ENCODE results near the gene PARS2. TPM values are rescaled to one million over a fixed set of nuclear protein-coding genes. Genes with fewer than 3 reads are reported as not detected.
A peak's percentile ranks its signal among the peaks of the same experiment; 100 is the strongest.

Gene PARS2
- total and polyA plus RNA-seq, 3 experiments from 2014 or later, result 3.2 to 8.2 (median 7.9) TPM

DNA sequence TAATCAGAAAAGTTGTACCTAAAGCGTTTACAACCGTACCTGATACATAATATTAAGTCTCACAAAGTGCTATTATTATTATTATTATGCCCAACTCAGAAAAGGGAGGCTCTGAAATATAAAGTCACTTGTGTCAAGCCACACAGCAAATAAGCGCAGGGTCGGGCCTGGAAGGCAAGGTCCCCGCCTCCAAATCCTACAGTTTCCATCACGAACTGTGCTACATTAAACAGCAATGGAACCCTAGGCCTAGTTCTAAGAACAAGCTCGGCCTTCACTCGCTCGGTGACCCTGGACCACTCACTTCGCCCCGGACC, 549 bp downstream of the PARS2 start:
- no peaks in the 10 kb centered on the region for H3K27me3 ChIP-seq (ENCODE audit: insufficient read depth, low read length, poor library complexity, severe bottlenecking)
- H3K27me3 Mint-ChIP-seq, result no peaks in the 10 kb centered on the region

DNA sequence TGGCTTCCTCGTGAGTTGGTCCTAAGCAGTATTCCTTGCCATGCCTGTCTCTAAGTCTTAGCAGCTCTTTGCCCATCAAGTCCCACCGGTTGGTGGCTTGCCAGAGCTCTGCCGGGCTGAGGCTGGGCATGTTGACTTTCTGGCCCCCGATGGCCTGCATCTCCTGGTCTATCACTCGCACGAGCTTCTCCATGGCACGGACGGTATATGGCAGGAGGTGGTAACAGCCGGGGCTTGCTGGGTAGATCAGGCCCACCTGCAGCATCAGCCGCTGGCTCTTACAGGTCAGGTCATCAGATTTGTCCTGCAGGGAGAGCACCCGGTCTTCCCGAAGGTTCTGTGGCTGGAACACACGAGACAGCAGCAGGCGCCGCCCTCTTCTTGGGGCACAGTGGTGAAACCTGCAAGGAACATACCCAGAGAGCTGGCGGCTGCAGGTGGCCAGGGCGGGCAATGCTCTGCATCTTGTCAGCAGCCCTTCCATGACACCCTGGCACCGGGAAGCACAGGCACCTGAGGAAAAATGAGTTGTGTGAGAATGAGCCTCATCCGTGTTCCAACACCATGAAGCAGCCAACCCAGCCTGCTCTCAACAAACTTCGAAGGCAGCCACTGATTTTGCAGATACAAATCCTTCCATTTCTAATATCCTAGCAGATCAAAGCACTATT, 5.5 kb downstream of the PARS2 start:
- Histone ChIP-seq H3K9me3 (ENCODE audit: low read length) (no peaks in the 10 kb centered on the region), H3K27ac (ENCODE audit: low read depth, low read length) (no peak overlapping the region), H3K36me3 (ENCODE audit: insufficient read depth, low read length) (no peaks in the 10 kb centered on the region), H3K27me3 (ENCODE audit: insufficient read depth, low read length, poor library complexity, severe bottlenecking) (no peaks in the 10 kb centered on the region), H3K4me1 (ENCODE audit: insufficient read depth, low read length) (peaks cover 6% of the 10 kb centered on the region), H3K4me3 (ENCODE audit: low read length) (no peak overlapping the region)
- H3K27ac Mint-ChIP-seq, result no peak overlapping the region
- H3K9me3 Mint-ChIP-seq, result no peaks in the 10 kb centered on the region
- no peak for DNase-seq
- H3K4me1 Mint-ChIP-seq, result peaks cover 9 to 21% (median 11%) of the 10 kb centered on the region in 3 donors
- H3K27me3 Mint-ChIP-seq, result peaks cover 0 to 2% of the 10 kb centered on the region in 2 donors
- H3K4me3 Mint-ChIP-seq, result no peak overlapping the region
- ChIA-PET CTCF (interaction anchor here (1.3 kb wide), 1 partner anchor 42 kb away, joined by 4 read pairs; the partner anchor contains the start of gene TTC22), POLR2A (no interaction called here)
- H3K36me3 Mint-ChIP-seq, result peaks cover 0 to 37% (median 6%) of the 10 kb centered on the region in 3 donors

More for the DNA sequence above, 549 bp downstream of the PARS2 start:
- H3K4me1 Mint-ChIP-seq, result peaks cover 16 to 22% (median 21%) of the 10 kb centered on the region in 3 donors
- H3K9me3 ChIP-seq (ENCODE audit: low read length), result no peaks in the 10 kb centered on the region
- H3K4me3 Mint-ChIP-seq, result peak overlapping the region; percentile 92 to 96 (median 94)
- H3K36me3 ChIP-seq (ENCODE audit: insufficient read depth, low read length), result no peaks in the 10 kb centered on the region
- CTCF ChIA-PET, result no interaction called here
- peak overlapping the region; percentile 55 for H3K27ac ChIP-seq (ENCODE audit: low read depth, low read length)
- peak overlapping the region; percentile 44 to 97 (median 92) for H3K27ac Mint-ChIP-seq
- DNase-seq, result no peak
- peaks cover 0 to 8% (median 0%) of the 10 kb centered on the region in 3 donors for H3K36me3 Mint-ChIP-seq
- H3K4me1 ChIP-seq (ENCODE audit: insufficient read depth, low read length), result peaks cover 10% of the 10 kb centered on the region
- peak overlapping the region; percentile 72 for H3K4me3 ChIP-seq (ENCODE audit: low read length)
- POLR2A ChIA-PET, result no interaction called here
- H3K9me3 Mint-ChIP-seq, result no peaks in the 10 kb centered on the region

DNA sequence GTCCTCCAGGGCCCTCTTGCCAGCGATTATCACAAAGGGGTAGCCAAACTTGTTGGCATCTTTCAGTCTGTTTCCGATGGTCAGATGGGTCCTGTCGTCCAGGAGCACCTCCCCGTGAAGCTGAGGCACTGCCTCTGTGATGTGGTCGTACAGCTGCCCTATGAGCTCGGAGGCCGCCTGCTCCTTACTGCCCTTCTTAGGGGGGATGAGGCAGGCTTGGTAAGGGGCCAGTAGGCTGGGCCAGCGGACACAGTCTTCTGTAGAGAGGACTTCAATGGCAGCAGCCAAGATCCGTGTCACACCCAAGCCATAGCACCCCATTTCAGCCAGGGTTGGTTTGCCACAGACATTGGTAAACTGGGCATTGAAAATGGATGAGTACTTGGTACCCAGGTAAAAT, 6.5 kb downstream of the PARS2 start:
- ChIA-PET POLR2A (no interaction called here), CTCF (no interaction called here)
- H3K36me3 Mint-ChIP-seq, result peaks cover 0 to 37% (median 6%) of the 10 kb centered on the region in 3 donors
- no peak for DNase-seq
- no peak overlapping the region for H3K27ac Mint-ChIP-seq
- peaks cover 2 to 11% (median 3%) of the 10 kb centered on the region in 3 donors for H3K4me1 Mint-ChIP-seq
- no peaks in the 10 kb centered on the region for H3K4me1 ChIP-seq (ENCODE audit: insufficient read depth, low read length)
- H3K9me3 ChIP-seq (ENCODE audit: low read length), result no peaks in the 10 kb centered on the region
- H3K36me3 ChIP-seq (ENCODE audit: insufficient read depth, low read length), result no peaks in the 10 kb centered on the region
- H3K9me3 Mint-ChIP-seq, result no peaks in the 10 kb centered on the region
- H3K4me3 ChIP-seq (ENCODE audit: low read length), result no peak overlapping the region
- peaks cover 0 to 2% of the 10 kb centered on the region in 2 donors for H3K27me3 Mint-ChIP-seq
- H3K27ac ChIP-seq (ENCODE audit: low read depth, low read length), result no peak overlapping the region
- no peaks in the 10 kb centered on the region for H3K27me3 ChIP-seq (ENCODE audit: insufficient read depth, low read length, poor library complexity, severe bottlenecking)
- no peak overlapping the region for H3K4me3 Mint-ChIP-seq

DNA sequence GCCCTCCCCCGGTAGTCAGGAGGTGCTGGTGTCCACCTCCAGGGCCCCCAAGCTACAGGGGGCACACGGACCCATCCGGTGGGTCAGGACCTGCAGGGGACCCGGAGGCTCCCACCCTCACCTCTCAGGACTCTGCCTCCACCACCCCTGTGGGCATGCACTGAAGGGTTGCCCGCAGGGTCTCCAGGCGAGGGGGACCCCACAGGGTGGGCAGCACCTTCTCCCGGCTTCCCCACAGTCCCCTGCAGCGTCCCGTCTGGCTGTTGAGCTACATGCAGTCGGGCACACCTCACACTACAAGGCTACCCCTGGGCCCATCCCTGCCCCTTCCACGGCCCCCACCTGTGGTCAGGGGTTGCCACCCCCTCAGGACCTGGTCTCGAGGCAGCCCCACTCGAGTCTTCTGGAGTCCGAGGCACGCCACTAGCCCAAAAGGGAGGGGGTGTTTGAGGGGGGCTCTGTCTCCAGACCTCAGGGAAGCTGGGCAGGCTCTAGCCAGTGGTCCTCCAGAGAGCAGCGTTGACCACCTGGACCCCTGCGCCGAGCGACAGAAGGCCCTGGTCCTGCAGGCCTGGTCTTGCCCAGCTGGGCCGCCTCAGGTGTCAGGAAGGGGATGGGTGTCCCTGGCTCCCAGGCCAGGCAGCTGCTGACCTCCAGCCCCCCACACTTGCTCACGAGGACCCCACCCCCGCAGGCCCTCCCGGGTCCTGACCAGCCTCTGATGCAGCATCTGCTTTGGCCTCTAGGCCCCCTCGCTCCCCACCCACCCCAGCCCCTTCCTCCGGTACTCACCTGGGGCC, 9.6 kb downstream of the PARS2 start:
- peaks cover 0 to 2% of the 10 kb centered on the region in 2 donors for H3K27me3 Mint-ChIP-seq
- no peak overlapping the region for H3K27ac Mint-ChIP-seq
- no peaks in the 10 kb centered on the region for H3K27me3 ChIP-seq (ENCODE audit: insufficient read depth, low read length, poor library complexity, severe bottlenecking)
- no peak overlapping the region for H3K4me3 ChIP-seq (ENCODE audit: low read length)
- H3K27ac ChIP-seq (ENCODE audit: low read depth, low read length), result no peak overlapping the region
- no peak overlapping the region for H3K4me3 Mint-ChIP-seq
- POLR2A ChIA-PET, result no interaction called here
- H3K4me1 Mint-ChIP-seq, result peaks cover 0 to 9% (median 2%) of the 10 kb centered on the region in 3 donors
- no peaks in the 10 kb centered on the region for H3K4me1 ChIP-seq (ENCODE audit: insufficient read depth, low read length)
- no peak for DNase-seq
- H3K36me3 ChIP-seq (ENCODE audit: insufficient read depth, low read length), result no peaks in the 10 kb centered on the region
- CTCF ChIA-PET, result no interaction called here
- H3K9me3 ChIP-seq (ENCODE audit: low read length), result no peaks in the 10 kb centered on the region
- H3K36me3 Mint-ChIP-seq, result peaks cover 0 to 37% (median 6%) of the 10 kb centered on the region in 3 donors
- no peaks in the 10 kb centered on the region for H3K9me3 Mint-ChIP-seq

DNA sequence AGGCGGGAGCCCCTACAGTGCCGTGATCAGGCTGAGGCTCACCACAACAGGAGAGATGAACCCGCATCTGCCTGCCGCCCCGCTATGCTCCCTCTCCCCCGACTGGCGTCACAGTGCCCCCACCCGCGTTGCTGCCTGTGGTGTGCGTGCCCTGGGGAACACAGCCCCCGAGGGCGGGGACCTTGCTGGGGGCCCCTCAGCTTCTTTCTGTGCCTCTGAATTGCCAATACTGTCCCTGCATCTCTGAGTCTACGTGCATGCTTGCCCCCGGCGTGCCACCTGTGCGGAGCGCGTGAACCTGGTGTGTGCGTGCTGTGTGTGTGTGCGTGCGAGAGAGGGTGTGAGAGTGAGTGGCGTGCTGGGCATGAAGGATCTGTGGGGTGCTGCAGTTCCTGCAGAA, 10.3 kb downstream of the PARS2 start:
- no peak overlapping the region for H3K4me3 Mint-ChIP-seq
- H3K36me3 Mint-ChIP-seq, result peaks cover 0 to 33% (median 6%) of the 10 kb centered on the region in 3 donors

DNA sequence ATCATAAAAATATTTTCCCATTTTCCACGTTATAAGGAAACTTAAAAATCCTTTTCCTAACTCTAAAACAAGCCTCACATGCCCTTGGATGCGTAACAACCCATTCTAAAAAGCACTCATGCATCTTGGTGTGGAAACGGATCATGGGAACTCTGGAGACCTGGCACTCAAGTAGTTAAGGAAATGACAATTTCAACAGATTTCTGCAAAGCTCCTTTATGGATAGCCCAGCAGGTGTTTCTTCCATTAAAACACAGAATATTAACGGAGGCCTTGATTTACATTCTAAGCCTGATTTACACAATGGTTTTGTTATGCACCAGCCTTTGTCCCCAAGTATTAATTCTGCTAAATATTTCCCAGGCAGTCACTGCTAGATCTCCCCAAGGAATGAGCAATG, 12.9 kb downstream of the PARS2 start:
- CTCF ChIA-PET, result no interaction called here
- Mint-ChIP-seq H3K27ac (no peak overlapping the region), H3K9me3 (no peaks in the 10 kb centered on the region), H3K27me3 (no peaks in the 10 kb centered on the region), H3K4me3 (no peak overlapping the region), H3K4me1 (peaks cover 0 to 3% (median 2%) of the 10 kb centered on the region in 3 donors), H3K36me3 (peaks cover 0 to 9% (median 2%) of the 10 kb centered on the region in 3 donors)
- H3K4me3 ChIP-seq (ENCODE audit: low read length), result no peak overlapping the region
- no peak overlapping the region for H3K27ac ChIP-seq (ENCODE audit: low read depth, low read length)
- no peak for DNase-seq
- no peaks in the 10 kb centered on the region for H3K27me3 ChIP-seq (ENCODE audit: insufficient read depth, low read length, poor library complexity, severe bottlenecking)
- no peaks in the 10 kb centered on the region for H3K9me3 ChIP-seq (ENCODE audit: low read length)
- H3K4me1 ChIP-seq (ENCODE audit: insufficient read depth, low read length), result no peaks in the 10 kb centered on the region
- POLR2A ChIA-PET, result no interaction called here
- H3K36me3 ChIP-seq (ENCODE audit: insufficient read depth, low read length), result no peaks in the 10 kb centered on the region

More for the DNA sequence above, 10.3 kb downstream of the PARS2 start:
- H3K9me3 ChIP-seq (ENCODE audit: low read length), result no peaks in the 10 kb centered on the region
- Mint-ChIP-seq H3K9me3 (no peaks in the 10 kb centered on the region), H3K27me3 (peaks cover 0 to 2% of the 10 kb centered on the region in 2 donors), H3K4me1 (peaks cover 0 to 9% (median 2%) of the 10 kb centered on the region in 3 donors), H3K27ac (no peak overlapping the region)
- no peaks in the 10 kb centered on the region for H3K4me1 ChIP-seq (ENCODE audit: insufficient read depth, low read length)
- ChIA-PET POLR2A (no interaction called here), CTCF (no interaction called here)
- H3K27ac ChIP-seq (ENCODE audit: low read depth, low read length), result no peak overlapping the region
- H3K36me3 ChIP-seq (ENCODE audit: insufficient read depth, low read length), result no peaks in the 10 kb centered on the region
- H3K27me3 ChIP-seq (ENCODE audit: insufficient read depth, low read length, poor library complexity, severe bottlenecking), result no peaks in the 10 kb centered on the region
- H3K4me3 ChIP-seq (ENCODE audit: low read length), result no peak overlapping the region
- DNase-seq, result no peak

DNA sequence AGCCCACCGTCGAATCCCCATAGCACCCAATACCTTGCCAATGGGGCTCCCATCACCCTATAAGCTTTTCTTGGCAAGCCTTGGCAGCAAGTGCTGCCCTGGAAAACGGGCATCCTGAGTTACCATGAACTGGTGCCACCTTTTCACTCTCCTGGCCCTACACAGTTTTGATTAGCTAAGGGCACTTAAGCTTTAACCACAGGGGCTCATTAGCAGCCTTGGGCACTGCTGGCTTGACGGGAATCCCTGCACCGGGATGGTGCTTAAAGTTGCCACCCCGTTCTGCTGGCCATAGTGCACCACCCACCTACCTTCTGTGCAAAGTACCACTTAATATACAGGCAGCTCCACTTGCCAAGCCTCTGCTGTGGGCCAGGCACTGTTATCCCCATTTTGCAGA, 13.7 kb downstream of the PARS2 start:
- H3K36me3 Mint-ChIP-seq, result peaks cover 0 to 2% (median 0%) of the 10 kb centered on the region in 3 donors
- H3K4me1 ChIP-seq (ENCODE audit: insufficient read depth, low read length), result no peaks in the 10 kb centered on the region
- no peaks in the 10 kb centered on the region for H3K9me3 ChIP-seq (ENCODE audit: low read length)
- no peak overlapping the region for H3K4me3 ChIP-seq (ENCODE audit: low read length)
- CTCF ChIA-PET, result no interaction called here
- H3K27me3 ChIP-seq (ENCODE audit: insufficient read depth, low read length, poor library complexity, severe bottlenecking), result no peaks in the 10 kb centered on the region
- H3K36me3 ChIP-seq (ENCODE audit: insufficient read depth, low read length), result no peaks in the 10 kb centered on the region
- H3K4me1 Mint-ChIP-seq, result no peaks in the 10 kb centered on the region
- H3K27ac ChIP-seq (ENCODE audit: low read depth, low read length), result no peak overlapping the region
- no peak overlapping the region for H3K4me3 Mint-ChIP-seq
- no peaks in the 10 kb centered on the region for H3K27me3 Mint-ChIP-seq
- no peak overlapping the region for H3K27ac Mint-ChIP-seq
- POLR2A ChIA-PET, result no interaction called here
- H3K9me3 Mint-ChIP-seq, result no peaks in the 10 kb centered on the region
- DNase-seq, result no peak

DNA sequence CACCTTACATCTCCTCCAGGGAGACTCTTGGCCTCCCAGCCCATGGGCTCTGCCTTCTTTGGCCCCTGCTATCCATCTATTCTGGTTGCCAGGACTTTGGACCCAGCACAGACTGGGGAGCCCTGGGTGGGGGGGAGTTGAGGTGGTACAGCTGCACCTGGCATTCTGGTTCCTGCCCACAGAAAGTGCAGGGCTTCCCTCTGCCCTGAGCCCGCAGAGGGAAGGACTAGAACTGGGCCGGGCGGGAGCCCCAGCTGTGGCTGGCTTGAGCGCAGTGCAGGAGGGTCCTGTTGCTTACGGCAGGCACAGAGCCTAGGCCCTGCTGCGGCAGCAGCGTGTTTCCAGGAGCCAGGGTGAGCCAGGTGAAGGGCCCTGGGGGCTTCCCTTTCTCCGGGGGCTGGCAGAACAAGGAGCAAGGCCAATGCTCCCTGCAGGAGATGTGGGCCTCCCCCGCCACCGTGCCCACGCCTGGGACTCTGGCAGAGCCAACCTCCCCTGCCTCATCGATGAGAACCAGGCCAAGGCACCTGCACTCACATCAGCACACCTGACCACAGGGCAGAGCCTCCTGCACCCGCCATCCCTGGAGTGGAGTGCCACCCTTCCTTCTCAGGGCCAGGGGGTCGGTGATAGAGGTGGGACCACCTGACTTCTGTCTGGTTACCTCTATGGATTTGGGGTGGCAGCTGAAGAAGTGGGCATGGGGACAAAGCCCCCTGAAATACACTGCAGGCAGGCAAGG, 16.1 kb downstream of the PARS2 start:
- Histone ChIP-seq H3K27me3 (ENCODE audit: insufficient read depth, low read length, poor library complexity, severe bottlenecking) (no peaks in the 10 kb centered on the region), H3K9me3 (ENCODE audit: low read length) (no peaks in the 10 kb centered on the region), H3K36me3 (ENCODE audit: insufficient read depth, low read length) (no peaks in the 10 kb centered on the region), H3K4me1 (ENCODE audit: insufficient read depth, low read length) (no peaks in the 10 kb centered on the region), H3K27ac (ENCODE audit: low read depth, low read length) (no peak overlapping the region), H3K4me3 (ENCODE audit: low read length) (no peak overlapping the region)
- Mint-ChIP-seq H3K4me1 (no peaks in the 10 kb centered on the region), H3K36me3 (peaks cover 0 to 9% (median 0%) of the 10 kb centered on the region in 3 donors), H3K4me3 (no peak overlapping the region), H3K27ac (no peak overlapping the region), H3K27me3 (no peaks in the 10 kb centered on the region), H3K9me3 (no peaks in the 10 kb centered on the region)
- POLR2A ChIA-PET, result no interaction called here
- no peak for DNase-seq
- CTCF ChIA-PET, result no interaction called here
